Lung (tissue), 12 donors: ENCODE measurements around the gene DIPK1B. TPM values are rescaled to one million over a fixed set of nuclear protein-coding genes. Genes with fewer than 3 reads are reported as not detected.

Experiments used
- ATAC-seq: fragments of 200-7000 bp; cut with Tn5 transposase; one replicate; pipeline ENCODE4 v1.9.1; 2020; ENCODE audit warnings: moderate number of reproducible peaks; ENCODE audit not compliant: insufficient read depth, low FRiP score
- DNase-seq, 3 donors: peaks; one replicate each; pipeline ENCODE4 v3.0.0-alpha.2; 2013 to 2017
- H3K27ac ChIP-seq, 2 donors: one replicate each; pipeline ENCODE4 v1.5.1; 2013; ENCODE audit warnings: mild to moderate bottlenecking in 2 of 2, moderate library complexity in 2 of 2, control low read depth in 1 of 2, inconsistent platforms in 1 of 2, low read depth in 1 of 2, low read length in 1 of 2
- H3K27me3 ChIP-seq, 3 donors: one replicate each; pipeline ENCODE4 v1.5.1; 2013; ENCODE audit warnings: low read length in 2 of 3; ENCODE audit not compliant: control insufficient read depth in 3 of 3, insufficient read depth in 3 of 3
- H3K36me3 ChIP-seq, 4 donors: one replicate each; pipeline ENCODE4 v1.5.1; 2013; ENCODE audit warnings: low read length in 4 of 4, mild to moderate bottlenecking in 1 of 4, moderate library complexity in 1 of 4; ENCODE audit not compliant: control insufficient read depth in 4 of 4, insufficient read depth in 4 of 4
- H3K4me1 ChIP-seq, 5 donors: one replicate each; pipeline ENCODE4 v1.5.1; 2013; ENCODE audit warnings: low read length in 5 of 5, mild to moderate bottlenecking in 2 of 5, moderate library complexity in 1 of 5; ENCODE audit not compliant: control insufficient read depth in 5 of 5, insufficient read depth in 5 of 5
- H3K4me3 ChIP-seq: one replicate; pipeline ENCODE4 v1.5.1; 2013; ENCODE audit warnings: mild to moderate bottlenecking, control low read depth, moderate library complexity
- H3K9ac ChIP-seq, 2 donors: one replicate each; pipeline ENCODE4 v1.5.1; 2013; ENCODE audit warnings: low read length in 2 of 2, control low read depth in 1 of 2; ENCODE audit not compliant: insufficient read depth in 1 of 2
- H3K9me3 ChIP-seq, 4 donors: one replicate each; pipeline ENCODE4 v1.5.1; 2013; ENCODE audit warnings: low read length in 3 of 4, mild to moderate bottlenecking in 1 of 4, moderate library complexity in 1 of 4; ENCODE audit not compliant: control insufficient read depth in 4 of 4, insufficient read depth in 3 of 4
- CTCF ChIP-seq: IDR thresholded peaks from 2 replicates; pipeline ENCODE4 v1.5.1; 2012; ENCODE audit warnings: mild to moderate bottlenecking; ENCODE audit errors: control extremely low read depth, extremely low read depth
- WGBS, 2 donors: extraction: QIAGEN DNeasy Blood & Tissue Kit; methylation state at CpG; one replicate each; pipeline ENCODE4 v1.1.7; 2013; 5-methylcytosine and 5-hydroxymethylcytosine counted together
- polyA plus RNA-seq, 2 donors: library from polyadenylated mRNA; stranded (reverse); fragments of 200-250 nt; gene quantifications; one replicate each; pipeline ENCODE4 v1.2.1, GENCODE V29; 2013
- total RNA-seq, 2 donors: library from RNA; depleted of rRNA in 1 of 2; stranded (reverse); fragments of >200 nt in 1 of 2; gene quantifications; one replicate each; pipeline ENCODE4 v1.2.1, GENCODE V29; 2014 to 2021
- donor health status: control.
- donor health status: control.
- donor health status: Bipolar disorder and iron deficiency.
- donor health status: healthy.
- donor health status: DM: yes; HTN: yes; CAD: no.

The DIPK1B gene
- total and polyA plus RNA-seq, 4 donors, result 12.5 to 26.7 (median 13.9) TPM

- Histone ChIP-seq H3K27ac (no peak overlapping the region), H3K4me3 (no peak overlapping the region), H3K27me3 (peaks cover 0 to 4% (median 0%) of the 10 kb centered on the region in 3 donors), H3K36me3 (no peaks in the 10 kb centered on the region), H3K9me3 (peaks cover 0 to under 1% (median 0%) of the 10 kb centered on the region in 4 donors), H3K9ac (no peak overlapping the region), H3K4me1 (peaks cover 0 to 6% (median under 1%) of the 10 kb centered on the region in 5 donors)
- TF ChIP-seq CTCF, result no peak
- 94 to 96% methylated on average over 17 to 18 of the region's 18 CpGs for WGBS, 2 donors
- ATAC-seq (no peak), DNase-seq (no peak)
Observed at GRCh38 chr9:136746621-136747020, 34.2 kb downstream of the DIPK1B start.

GRCh38 chr9:136747161-136748060, 35.0 kb downstream of the DIPK1B start:
- Histone ChIP-seq H3K9ac (no peak overlapping the region), H3K36me3 (no peaks in the 10 kb centered on the region), H3K27me3 (peaks cover 0 to 4% (median 0%) of the 10 kb centered on the region in 3 donors), H3K9me3 (peaks cover 0 to 4% (median 0%) of the 10 kb centered on the region in 4 donors), H3K4me1 (peaks cover 0 to 2% (median 0%) of the 10 kb centered on the region in 5 donors), H3K4me3 (no peak overlapping the region), H3K27ac (no peak overlapping the region)
- WGBS, 2 donors, result 93 to 94% methylated on average over 22 of the region's 22 CpGs
- ATAC-seq (no peak), DNase-seq (no peak)
- no peak for TF ChIP-seq CTCF

GRCh38 chr9:136748201-136748600, 35.8 kb downstream of the DIPK1B start, which contains the start of gene LCN6:
LCN6 (minus strand) TSS chr9:136748525; CDS start chr9:136748483, 42 bp downstream.
- peaks cover 0 to 2% (median 0%) of the 10 kb centered on the region in 3 donors for H3K27me3 ChIP-seq
- TF ChIP-seq CTCF, result no peak
- no peak within 1 kb of the TSS for H3K4me3 ChIP-seq
- WGBS, 2 donors, result 77 to 80% methylated on average over 8 of the region's 8 CpGs
- H3K9me3 ChIP-seq, result peaks cover 0 to 4% (median 0%) of the 10 kb centered on the region in 4 donors
- ATAC-seq (no peak), DNase-seq (no peak)
- H3K9ac ChIP-seq, result no peak within 1 kb of the TSS
- no peaks in the 10 kb centered on the region for H3K36me3 ChIP-seq
- H3K4me1 ChIP-seq, result no peaks in the 10 kb centered on the region
- H3K27ac ChIP-seq, result no peak within 1 kb of the TSS
